ENCODE measurements around the gene CCL14. TPM values are rescaled to one million over a fixed set of nuclear protein-coding genes. Genes with fewer than 3 reads are reported as not detected.
A peak's percentile ranks its signal among the peaks of the same experiment; 100 is the strongest.
"Not testable (repeated sequence)": the region's sequence is repeated elsewhere in the genome, so short reads cannot be mapped to it uniquely, and the experiment has no call there.

Gene CCL14
- total RNA-seq (not detected), polyA plus RNA-seq (not detected), total RNA-seq (0 reads per million in 6 experiments)

- peaks cover 0 to 7% (median 2%) of the 10 kb centered on the region in 5 donors for H3K27me3 Mint-ChIP-seq
- POLR2A ChIA-PET = no interaction called here
- H3K4me1 Mint-ChIP-seq = peaks cover 0 to 5% (median 0%) of the 10 kb centered on the region in 4 donors
- H3K9me3 Mint-ChIP-seq = peaks cover 0 to 20% (median 8%) of the 10 kb centered on the region in 9 donors
- peaks cover 0 to 4% (median 0%) of the 10 kb centered on the region in 3 donors for H3K36me3 Mint-ChIP-seq
- no peak for ATAC-seq
- H3K27ac Mint-ChIP-seq = no peak within 1 kb of the TSS
- DNase-seq = no peak
- no peak within 1 kb of the TSS for H3K4me3 Mint-ChIP-seq
Measured at GRCh38 chr17:35986643-35987042, at the start of gene CCL14. Gene CCL14, minus strand, starts transcription at chr17:35986729. Its CDS starts 80 bp downstream, at chr17:35986649.

DNA sequence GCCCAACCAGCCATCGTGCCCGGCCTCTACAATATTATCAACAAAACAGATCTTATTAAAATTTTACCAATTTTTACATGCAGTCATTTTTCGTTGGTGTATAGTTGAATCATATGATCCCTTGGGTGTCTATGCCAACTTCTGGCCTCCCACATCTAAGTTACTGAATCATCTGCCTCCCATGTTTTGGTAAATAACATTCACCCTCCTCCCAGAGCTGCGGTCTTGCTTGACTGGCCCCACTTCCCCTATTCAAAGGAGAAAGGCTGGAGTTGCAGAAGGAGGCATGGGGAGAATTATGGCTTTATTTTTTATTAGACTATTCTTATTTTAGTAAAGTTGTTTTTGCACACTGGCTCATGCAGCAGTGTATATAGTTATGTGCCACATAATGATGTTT lies 49.7 kb upstream of the CCL14 start:
- no peak for DNase-seq
- peaks cover 0 to 10% (median 0%) of the 10 kb centered on the region in 4 donors for H3K4me1 Mint-ChIP-seq
- no peak overlapping the region for H3K27ac Mint-ChIP-seq
- POLR2A ChIA-PET = no interaction called here
- no peaks in the 10 kb centered on the region for H3K36me3 Mint-ChIP-seq
- H3K9me3 Mint-ChIP-seq = no peaks in the 10 kb centered on the region
- H3K4me3 Mint-ChIP-seq = no peak overlapping the region
- no peak for ATAC-seq
- peaks cover 0 to 23% (median 3%) of the 10 kb centered on the region in 5 donors for H3K27me3 Mint-ChIP-seq

DNA sequence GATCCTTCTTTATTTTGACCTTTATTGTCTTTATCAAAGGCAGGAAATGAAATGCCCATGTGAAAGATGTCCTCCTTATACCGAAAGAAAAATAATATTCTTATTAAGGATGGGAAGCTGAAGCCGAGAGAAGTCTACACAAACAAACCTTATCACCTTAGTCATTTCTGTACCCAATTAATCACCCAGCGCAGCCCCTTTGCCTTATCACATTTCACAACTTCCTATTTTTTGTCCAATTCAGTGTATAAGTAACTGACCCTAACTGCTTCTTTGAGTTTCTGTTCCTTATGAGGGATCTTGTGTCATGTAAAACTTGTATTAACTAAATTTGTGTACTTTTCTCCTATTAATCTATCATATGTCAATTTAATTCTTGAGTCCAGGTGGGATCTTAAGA lies 47.6 kb upstream of the CCL14 start:
- H3K27ac Mint-ChIP-seq = no peak overlapping the region
- no peak for ATAC-seq
- H3K27me3 Mint-ChIP-seq = peaks cover 0 to 33% (median 8%) of the 10 kb centered on the region in 5 donors
- no peak overlapping the region for H3K4me3 Mint-ChIP-seq
- no peaks in the 10 kb centered on the region for H3K36me3 Mint-ChIP-seq
- no peak for DNase-seq
- POLR2A ChIA-PET = no interaction called here
- no peaks in the 10 kb centered on the region for H3K9me3 Mint-ChIP-seq
- H3K4me1 Mint-ChIP-seq = peaks cover 0 to 10% (median 0%) of the 10 kb centered on the region in 4 donors

GRCh38 chr17:36030956-36031355 lies 44.4 kb upstream of the CCL14 start:
- Mint-ChIP-seq H3K9me3 (no peaks in the 10 kb centered on the region), H3K27ac (no peak overlapping the region), H3K4me1 (peaks cover 0 to 5% (median 1%) of the 10 kb centered on the region in 4 donors), H3K36me3 (no peaks in the 10 kb centered on the region), H3K27me3 (peaks cover 4 to 44% (median 14%) of the 10 kb centered on the region in 5 donors), H3K4me3 (no peak overlapping the region)
- DNase-seq (no peak), ATAC-seq (no peak)
- POLR2A ChIA-PET = no interaction called here

GRCh38 chr17:36027761-36028160 lies 41.2 kb upstream of the CCL14 start:
- DNase-seq (no peak), ATAC-seq (no peak)
- peaks cover 0 to 9% (median 0%) of the 10 kb centered on the region in 9 donors for H3K9me3 Mint-ChIP-seq
- H3K27me3 Mint-ChIP-seq = peaks cover 12 to 33% (median 22%) of the 10 kb centered on the region in 5 donors
- POLR2A ChIA-PET = no interaction called here
- H3K4me1 Mint-ChIP-seq = peaks cover 0 to 2% (median 0%) of the 10 kb centered on the region in 4 donors
- H3K4me3 Mint-ChIP-seq = no peak overlapping the region
- no peaks in the 10 kb centered on the region for H3K36me3 Mint-ChIP-seq
- H3K27ac Mint-ChIP-seq = peak overlapping the region in 1 of 10 donors; percentile 41

DNA sequence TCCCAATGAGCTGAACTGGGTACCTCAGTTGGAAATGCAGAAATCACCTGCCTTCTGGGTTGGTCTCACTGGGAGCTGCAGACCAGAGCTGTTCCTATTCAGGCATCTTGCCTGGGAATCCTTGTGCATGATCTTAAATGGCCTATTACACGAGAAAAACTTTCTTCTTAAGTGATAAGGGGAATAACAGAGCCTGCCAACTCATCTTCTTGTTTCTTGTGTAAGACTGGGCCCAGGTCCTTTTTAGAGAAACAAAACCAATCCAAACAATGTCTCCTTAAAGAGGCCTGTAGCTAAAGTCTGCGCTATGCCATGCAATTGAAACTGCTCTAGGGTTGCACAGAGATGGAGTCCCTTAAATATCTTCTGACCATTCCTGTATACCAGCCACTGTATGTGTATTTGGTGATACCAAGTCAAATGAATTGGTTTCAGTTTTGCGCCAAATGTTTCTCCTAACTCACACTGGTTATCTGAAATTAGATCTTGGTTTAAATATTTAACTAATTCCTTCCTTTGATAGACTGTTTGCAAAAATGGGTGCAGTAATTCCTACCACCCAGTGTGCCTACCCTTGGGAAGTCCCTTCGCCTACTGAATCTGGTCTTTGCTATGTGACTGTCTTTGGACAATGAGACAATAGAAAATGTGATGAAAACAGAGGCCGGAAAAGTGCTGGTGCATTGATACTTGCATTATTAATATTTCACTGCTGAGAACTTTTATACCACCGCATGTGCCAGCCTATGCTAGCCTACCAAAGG lies 37.8 kb upstream of the CCL14 start:
- no peak overlapping the region for H3K27ac Mint-ChIP-seq
- peaks cover 22 to 40% (median 38%) of the 10 kb centered on the region in 5 donors for H3K27me3 Mint-ChIP-seq
- no peak for DNase-seq
- no peak overlapping the region for H3K4me3 Mint-ChIP-seq
- H3K9me3 Mint-ChIP-seq = peaks cover 0 to 9% (median 0%) of the 10 kb centered on the region in 9 donors
- POLR2A ChIA-PET = no interaction called here
- H3K36me3 Mint-ChIP-seq = no peaks in the 10 kb centered on the region
- H3K4me1 Mint-ChIP-seq = peaks cover 0 to 2% (median 0%) of the 10 kb centered on the region in 4 donors
- no peak for ATAC-seq

GRCh38 chr17:36019423-36019822 lies 32.9 kb upstream of the CCL14 start:
- Mint-ChIP-seq H3K4me3 (no peak overlapping the region), H3K27me3 (peaks cover 20 to 44% (median 33%) of the 10 kb centered on the region in 5 donors)

DNA sequence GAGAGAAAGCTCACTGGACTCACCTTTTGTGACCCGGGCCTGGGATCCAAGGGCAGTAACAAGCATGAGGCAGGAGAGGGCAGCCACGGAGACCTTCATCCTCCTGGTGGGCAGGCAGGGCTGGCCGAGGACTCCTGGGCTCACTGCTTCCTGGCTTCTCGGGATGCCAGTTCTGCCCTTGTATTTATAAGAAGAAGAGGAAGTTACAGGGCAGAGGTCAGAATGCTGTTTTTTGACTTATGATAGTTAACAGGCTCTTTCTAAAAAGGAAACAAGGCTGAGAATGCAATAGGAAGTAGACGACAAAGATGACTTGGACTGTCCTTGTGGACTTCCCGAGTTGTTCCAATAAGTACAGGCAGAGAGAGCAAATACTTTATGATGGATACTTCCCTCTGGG lies 31.3 kb upstream of the CCL14 start, which contains the start of gene CCL23:
TSS of gene CCL23 (minus strand) at position 174 of the 400 bp plus-strand sequence. CDS start at position 99, 75 bp downstream.
- no peak within 1 kb of the TSS for H3K4me3 Mint-ChIP-seq
- POLR2A ChIA-PET = no interaction called here
- peaks cover 14 to 60% (median 26%) of the 10 kb centered on the region in 5 donors for H3K27me3 Mint-ChIP-seq
- no peak within 1 kb of the TSS for H3K27ac Mint-ChIP-seq
- H3K9me3 Mint-ChIP-seq = peaks cover 0 to 7% (median 0%) of the 10 kb centered on the region in 9 donors
- DNase-seq (no peak), ATAC-seq (no peak)
- H3K36me3 Mint-ChIP-seq = no peaks in the 10 kb centered on the region
- H3K4me1 Mint-ChIP-seq = peaks cover 0 to 15% (median 0%) of the 10 kb centered on the region in 4 donors

More at GRCh38 chr17:36019423-36019822, 32.9 kb upstream of the CCL14 start:
- H3K9me3 Mint-ChIP-seq = peaks cover 0 to 9% (median 0%) of the 10 kb centered on the region in 9 donors
- H3K27ac Mint-ChIP-seq = no peak overlapping the region
- H3K36me3 Mint-ChIP-seq = no peaks in the 10 kb centered on the region
- POLR2A ChIA-PET = no interaction called here
- no peak for DNase-seq
- peaks cover 0 to 15% (median 0%) of the 10 kb centered on the region in 4 donors for H3K4me1 Mint-ChIP-seq
- no peak for ATAC-seq

DNA sequence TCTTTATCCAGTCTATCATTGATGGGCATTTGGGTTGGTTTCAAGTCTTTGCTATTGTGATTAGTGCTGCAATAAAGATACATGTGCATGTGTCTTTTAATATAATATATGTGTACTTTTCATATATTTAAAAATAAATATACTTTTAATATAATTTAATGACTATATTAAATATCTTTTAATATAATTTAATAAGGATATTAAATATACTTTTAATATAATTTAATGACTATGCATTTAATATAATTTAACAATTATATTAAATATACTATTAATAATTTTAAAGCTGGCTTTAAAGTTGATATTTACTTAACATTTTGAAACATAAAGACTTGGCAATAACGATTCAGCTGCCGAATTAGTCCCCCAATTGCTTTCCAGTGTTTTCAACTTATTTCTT lies 30.0 kb upstream of the CCL14 start:
- Mint-ChIP-seq H3K4me1 (peaks cover 0 to 16% (median 0%) of the 10 kb centered on the region in 4 donors), H3K9me3 (peaks cover 0 to 5% (median 0%) of the 10 kb centered on the region in 9 donors), H3K27ac (no peak overlapping the region), H3K27me3 (peaks cover 9 to 57% (median 20%) of the 10 kb centered on the region in 5 donors), H3K36me3 (no peaks in the 10 kb centered on the region), H3K4me3 (no peak overlapping the region)
- no peak for DNase-seq
- ATAC-seq = no peak
- POLR2A ChIA-PET = no interaction called here

GRCh38 chr17:36015895-36016294 lies 29.4 kb upstream of the CCL14 start:
- H3K9me3 Mint-ChIP-seq, ATAC-seq, POLR2A ChIA-PET, H3K27ac Mint-ChIP-seq, DNase-seq, H3K36me3 Mint-ChIP-seq, H3K4me3 Mint-ChIP-seq: not testable (repeated sequence)
- Mint-ChIP-seq H3K4me1 (peaks cover 0 to 22% (median 0%) of the 10 kb centered on the region in 4 donors), H3K27me3 (peaks cover 9 to 51% (median 18%) of the 10 kb centered on the region in 5 donors)

DNA sequence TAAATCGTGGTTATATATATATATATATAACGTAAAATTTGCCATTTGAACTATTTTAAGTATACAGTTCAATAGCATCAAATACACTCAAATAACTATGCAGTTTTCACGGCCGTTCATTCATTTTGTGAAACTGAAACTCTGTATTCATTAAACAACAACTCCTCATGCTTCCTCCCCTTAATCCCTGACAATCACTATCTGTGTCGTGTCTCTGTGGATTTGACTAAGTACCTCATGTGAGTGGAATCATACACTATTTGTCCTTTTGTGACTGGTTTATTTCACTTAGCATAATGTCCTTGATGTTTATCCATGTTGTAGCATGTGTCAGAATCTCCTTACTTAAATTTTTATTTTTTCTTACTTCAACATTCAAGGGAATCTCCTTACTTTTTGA lies 28.4 kb upstream of the CCL14 start:
- DNase-seq (no peak), ATAC-seq (no peak)
- no peaks in the 10 kb centered on the region for H3K36me3 Mint-ChIP-seq
- POLR2A ChIA-PET = no interaction called here
- H3K4me3 Mint-ChIP-seq = no peak overlapping the region
- H3K4me1 Mint-ChIP-seq = peaks cover 0 to 22% (median 0%) of the 10 kb centered on the region in 4 donors
- H3K9me3 Mint-ChIP-seq = peaks cover 0 to 5% (median 0%) of the 10 kb centered on the region in 9 donors
- peaks cover 2 to 41% (median 12%) of the 10 kb centered on the region in 5 donors for H3K27me3 Mint-ChIP-seq
- no peak overlapping the region for H3K27ac Mint-ChIP-seq

GRCh38 chr17:36011201-36011600 lies 24.7 kb upstream of the CCL14 start:
- DNase-seq = no peak
- POLR2A ChIA-PET = no interaction called here
- Mint-ChIP-seq H3K36me3 (peaks cover 0 to 4% (median 0%) of the 10 kb centered on the region in 3 donors), H3K4me3 (no peak overlapping the region), H3K9me3 (peaks cover 0 to 19% (median 2%) of the 10 kb centered on the region in 9 donors), H3K27ac (peak overlapping the region in 1 of 10 donors; percentile 4), H3K4me1 (peaks cover 0 to 7% (median 0%) of the 10 kb centered on the region in 4 donors), H3K27me3 (peaks cover 0 to 25% (median 2%) of the 10 kb centered on the region in 5 donors)
- no peak for ATAC-seq

DNA sequence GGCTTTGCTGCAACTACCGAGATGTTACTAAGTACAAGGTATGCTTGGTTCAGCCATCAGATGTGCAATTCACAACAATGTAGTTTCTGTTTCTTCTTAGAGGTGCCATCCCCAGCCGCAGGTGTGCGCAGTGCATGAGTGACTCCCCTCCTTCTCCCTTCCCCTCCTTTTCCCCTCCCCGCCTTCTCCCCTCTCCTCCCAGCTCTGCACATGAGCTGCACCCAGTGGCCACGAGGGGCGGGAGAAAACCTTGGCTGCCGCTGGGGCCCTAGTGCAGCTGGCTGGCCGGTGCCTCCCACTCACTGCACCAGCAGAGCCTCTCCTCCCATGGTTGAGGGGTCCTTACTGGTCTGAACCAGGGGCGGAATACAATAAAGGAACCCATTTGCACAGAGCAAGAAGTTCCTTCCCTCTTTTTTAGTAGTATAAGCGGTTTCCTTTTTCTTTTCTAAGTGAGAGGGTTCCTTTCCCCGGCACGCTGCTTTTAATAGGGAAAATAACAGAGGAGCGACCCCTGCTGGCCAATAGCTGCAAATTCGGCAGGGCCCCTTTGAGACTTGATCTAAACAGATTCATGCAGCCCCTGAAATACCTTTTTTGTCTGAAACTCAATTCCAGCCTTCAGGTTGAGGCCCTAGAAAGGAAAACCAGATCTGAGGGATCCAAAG lies 22.6 kb upstream of the CCL14 start:
- H3K9me3 Mint-ChIP-seq = peaks cover 0 to 19% (median 2%) of the 10 kb centered on the region in 9 donors

More for the DNA sequence above, 22.6 kb upstream of the CCL14 start:
- DNase-seq (no peak), ATAC-seq (no peak)
- H3K27me3 Mint-ChIP-seq = peaks cover 0 to 21% (median 2%) of the 10 kb centered on the region in 5 donors
- POLR2A ChIA-PET = no interaction called here
- H3K27ac Mint-ChIP-seq = no peak overlapping the region
- peaks cover 0 to 4% (median 0%) of the 10 kb centered on the region in 3 donors for H3K36me3 Mint-ChIP-seq
- H3K4me1 Mint-ChIP-seq = peaks cover 2 to 15% (median 8%) of the 10 kb centered on the region in 4 donors
- H3K4me3 Mint-ChIP-seq = no peak overlapping the region
